ENCODE measurements around the gene RXRA.

GRCh38 chr9:134468358-134468757, 142.1 kb downstream of the RXRA start:
- TF ChIP-seq, protein P1, sequence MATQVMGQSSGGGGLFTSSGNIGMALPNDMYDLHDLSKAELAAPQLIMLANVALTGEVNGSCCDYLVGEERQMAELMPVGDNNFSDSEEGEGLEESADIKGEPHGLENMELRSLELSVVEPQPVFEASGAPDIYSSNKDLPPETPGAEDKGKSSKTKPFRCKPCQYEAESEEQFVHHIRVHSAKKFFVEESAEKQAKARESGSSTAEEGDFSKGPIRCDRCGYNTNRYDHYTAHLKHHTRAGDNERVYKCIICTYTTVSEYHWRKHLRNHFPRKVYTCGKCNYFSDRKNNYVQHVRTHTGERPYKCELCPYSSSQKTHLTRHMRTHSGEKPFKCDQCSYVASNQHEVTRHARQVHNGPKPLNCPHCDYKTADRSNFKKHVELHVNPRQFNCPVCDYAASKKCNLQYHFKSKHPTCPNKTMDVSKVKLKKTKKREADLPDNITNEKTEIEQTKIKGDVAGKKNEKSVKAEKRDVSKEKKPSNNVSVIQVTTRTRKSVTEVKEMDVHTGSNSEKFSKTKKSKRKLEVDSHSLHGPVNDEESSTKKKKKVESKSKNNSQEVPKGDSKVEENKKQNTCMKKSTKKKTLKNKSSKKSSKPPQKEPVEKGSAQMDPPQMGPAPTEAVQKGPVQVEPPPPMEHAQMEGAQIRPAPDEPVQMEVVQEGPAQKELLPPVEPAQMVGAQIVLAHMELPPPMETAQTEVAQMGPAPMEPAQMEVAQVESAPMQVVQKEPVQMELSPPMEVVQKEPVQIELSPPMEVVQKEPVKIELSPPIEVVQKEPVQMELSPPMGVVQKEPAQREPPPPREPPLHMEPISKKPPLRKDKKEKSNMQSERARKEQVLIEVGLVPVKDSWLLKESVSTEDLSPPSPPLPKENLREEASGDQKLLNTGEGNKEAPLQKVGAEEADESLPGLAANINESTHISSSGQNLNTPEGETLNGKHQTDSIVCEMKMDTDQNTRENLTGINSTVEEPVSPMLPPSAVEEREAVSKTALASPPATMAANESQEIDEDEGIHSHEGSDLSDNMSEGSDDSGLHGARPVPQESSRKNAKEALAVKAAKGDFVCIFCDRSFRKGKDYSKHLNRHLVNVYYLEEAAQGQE (IDR thresholded peaks at IDR 0.05; ENCODE audit: insufficient read depth in 1 of 2, low read depth in 2 of 2, low read length in 2 of 2), result no peak
- no peak for TF ChIP-seq TAF1 (IDR thresholded peaks at IDR 0.05; ENCODE audit: borderline replicate concordance, insufficient read depth, low read length)
- no peak for TF ChIP-seq POLR2AphosphoS5 (IDR thresholded peaks at IDR 0.05; ENCODE audit: low read depth, low read length)
- no peak for TF ChIP-seq SIN3A (IDR thresholded peaks at IDR 0.05; ENCODE audit: borderline replicate concordance, insufficient read depth, low read length)
- no peak for TF ChIP-seq FOXP2 (optimal IDR thresholded peaks at IDR 0.05; ENCODE audit: borderline replicate concordance, extremely low read depth, extremely low read length, insufficient read depth)
